Measurements from ENCODE around the gene LRP1B. TPM values are rescaled to one million over a fixed set of nuclear protein-coding genes. Genes with fewer than 3 reads are reported as not detected.
"Not testable (repeated sequence)": the region's sequence is repeated elsewhere in the genome, so short reads cannot be mapped to it uniquely, and the experiment has no call there.

LRP1B gene
- total and polyA plus RNA-seq, 2 donors (not counting 1 experiment from before 2014, with no cell fraction given), result under 0.01 to 0.01 TPM

DNA sequence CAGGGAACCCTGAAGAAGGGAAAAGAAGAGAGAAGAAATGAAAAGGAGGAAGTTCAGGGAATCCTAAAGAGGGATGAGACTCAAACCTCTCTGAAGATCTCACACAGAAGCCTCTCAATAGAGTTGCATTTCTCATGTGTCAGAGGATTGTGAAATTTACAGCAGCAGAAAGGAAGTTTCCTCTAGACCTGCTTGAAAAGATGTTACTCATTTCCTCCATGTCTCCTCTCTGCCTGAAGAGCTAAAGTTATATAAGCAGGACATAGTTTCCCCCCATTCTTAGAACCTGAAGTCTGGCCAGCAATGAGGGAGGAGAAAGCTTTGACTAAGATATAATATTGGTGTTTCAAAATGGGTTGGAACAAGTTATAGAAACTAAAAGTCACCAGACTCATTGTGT lies 1155.6 kb downstream of the LRP1B start:
- Histone ChIP-seq H3K4me2 (ENCODE audit: extremely low read depth, insufficient read depth, low read length) (no peak overlapping the region), H4K20me1 (ENCODE audit: control insufficient read depth, extremely low read depth, insufficient read depth, low read length) (no peaks in the 10 kb centered on the region), H3K27me3 (ENCODE audit: control insufficient read depth, insufficient read depth, low read length) (no peaks in the 10 kb centered on the region), H3K27ac (ENCODE audit: insufficient read depth, low read length) (no peak overlapping the region), H3K9me3 (ENCODE audit: control insufficient read depth, insufficient read depth, low read depth, low read length) (no peaks in the 10 kb centered on the region), H3K79me2 (ENCODE audit: control insufficient read depth, insufficient read depth, low read length) (no peaks in the 10 kb centered on the region), H2AFZ (ENCODE audit: low read length) (no peak overlapping the region), H3K9ac (ENCODE audit: insufficient read depth, low read length) (no peak overlapping the region), H3K4me1 (ENCODE audit: control insufficient read depth, extremely low read depth, insufficient read depth, low read length) (no peaks in the 10 kb centered on the region), H3K36me3 (ENCODE audit: control insufficient read depth, insufficient read depth, low read length) (no peaks in the 10 kb centered on the region), H3K4me3 (replicated peaks in 1 of 4; ENCODE audit: control extremely low read depth in 1 of 4, insufficient read depth in 1 of 4, low read depth in 3 of 4, low read length in 4 of 4) (no peak overlapping the region)
- no peak for TF ChIP-seq EZH2 (IDR thresholded peaks at IDR 0.05; ENCODE audit: low read length, missing control alignments)
- TF ChIP-seq, protein P1, sequence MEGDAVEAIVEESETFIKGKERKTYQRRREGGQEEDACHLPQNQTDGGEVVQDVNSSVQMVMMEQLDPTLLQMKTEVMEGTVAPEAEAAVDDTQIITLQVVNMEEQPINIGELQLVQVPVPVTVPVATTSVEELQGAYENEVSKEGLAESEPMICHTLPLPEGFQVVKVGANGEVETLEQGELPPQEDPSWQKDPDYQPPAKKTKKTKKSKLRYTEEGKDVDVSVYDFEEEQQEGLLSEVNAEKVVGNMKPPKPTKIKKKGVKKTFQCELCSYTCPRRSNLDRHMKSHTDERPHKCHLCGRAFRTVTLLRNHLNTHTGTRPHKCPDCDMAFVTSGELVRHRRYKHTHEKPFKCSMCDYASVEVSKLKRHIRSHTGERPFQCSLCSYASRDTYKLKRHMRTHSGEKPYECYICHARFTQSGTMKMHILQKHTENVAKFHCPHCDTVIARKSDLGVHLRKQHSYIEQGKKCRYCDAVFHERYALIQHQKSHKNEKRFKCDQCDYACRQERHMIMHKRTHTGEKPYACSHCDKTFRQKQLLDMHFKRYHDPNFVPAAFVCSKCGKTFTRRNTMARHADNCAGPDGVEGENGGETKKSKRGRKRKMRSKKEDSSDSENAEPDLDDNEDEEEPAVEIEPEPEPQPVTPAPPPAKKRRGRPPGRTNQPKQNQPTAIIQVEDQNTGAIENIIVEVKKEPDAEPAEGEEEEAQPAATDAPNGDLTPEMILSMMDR (conservative IDR thresholded peaks at IDR 0.05 in 1 of 2, IDR thresholded peaks at IDR 0.05 in 1 of 2; ENCODE audit: low read depth in 1 of 2, low read length in 2 of 2), result no peak
- peak in 1 of 2 donors; percentile 17 for DNase-seq (ENCODE audit: low read depth in 2 of 2)

DNA sequence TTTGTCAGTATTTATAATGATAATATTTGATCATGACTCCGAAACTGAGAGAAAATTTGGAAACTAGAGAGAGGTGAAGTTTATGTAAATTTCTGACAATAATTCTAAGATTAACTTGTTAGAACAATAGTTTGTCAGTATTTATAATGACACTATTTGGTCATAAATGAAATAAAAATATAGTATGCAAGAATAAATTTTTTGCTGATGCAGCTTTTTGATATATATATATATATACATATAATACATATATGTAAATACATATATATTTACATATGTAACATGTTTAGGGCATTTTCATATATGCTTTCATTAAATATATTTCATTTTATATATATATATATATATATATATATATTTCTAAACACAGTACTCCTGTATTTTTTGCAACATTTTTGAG lies 1158.1 kb downstream of the LRP1B start:
- no peak overlapping the region for H3K4me2 ChIP-seq (ENCODE audit: extremely low read depth, insufficient read depth, low read length)
- no peak overlapping the region for H3K27ac ChIP-seq (ENCODE audit: insufficient read depth, low read length)
- H3K36me3 ChIP-seq (ENCODE audit: control insufficient read depth, insufficient read depth, low read length), result no peaks in the 10 kb centered on the region
- no peaks in the 10 kb centered on the region for H3K4me1 ChIP-seq (ENCODE audit: control insufficient read depth, extremely low read depth, insufficient read depth, low read length)
- H3K9ac ChIP-seq (ENCODE audit: insufficient read depth, low read length), result no peak overlapping the region
- no peak overlapping the region for H2AFZ ChIP-seq (ENCODE audit: low read length)
- no peaks in the 10 kb centered on the region for H3K27me3 ChIP-seq (ENCODE audit: control insufficient read depth, insufficient read depth, low read length)
- H4K20me1 ChIP-seq (ENCODE audit: control insufficient read depth, extremely low read depth, insufficient read depth, low read length), result no peaks in the 10 kb centered on the region
- no peak for TF ChIP-seq EZH2 (IDR thresholded peaks at IDR 0.05; ENCODE audit: low read length, missing control alignments)
- TF ChIP-seq, protein P1 (conservative IDR thresholded peaks at IDR 0.05 in 1 of 2, IDR thresholded peaks at IDR 0.05 in 1 of 2; ENCODE audit: low read depth in 1 of 2, low read length in 2 of 2), result no peak
- H3K79me2 ChIP-seq (ENCODE audit: control insufficient read depth, insufficient read depth, low read length), result no peaks in the 10 kb centered on the region
- DNase-seq (ENCODE audit: low read depth in 2 of 2), result no peak
- H3K9me3 ChIP-seq (ENCODE audit: control insufficient read depth, insufficient read depth, low read depth, low read length), result no peaks in the 10 kb centered on the region
- no peak overlapping the region for H3K4me3 ChIP-seq (replicated peaks in 1 of 4; ENCODE audit: control extremely low read depth in 1 of 4, insufficient read depth in 1 of 4, low read depth in 3 of 4, low read length in 4 of 4)

DNA sequence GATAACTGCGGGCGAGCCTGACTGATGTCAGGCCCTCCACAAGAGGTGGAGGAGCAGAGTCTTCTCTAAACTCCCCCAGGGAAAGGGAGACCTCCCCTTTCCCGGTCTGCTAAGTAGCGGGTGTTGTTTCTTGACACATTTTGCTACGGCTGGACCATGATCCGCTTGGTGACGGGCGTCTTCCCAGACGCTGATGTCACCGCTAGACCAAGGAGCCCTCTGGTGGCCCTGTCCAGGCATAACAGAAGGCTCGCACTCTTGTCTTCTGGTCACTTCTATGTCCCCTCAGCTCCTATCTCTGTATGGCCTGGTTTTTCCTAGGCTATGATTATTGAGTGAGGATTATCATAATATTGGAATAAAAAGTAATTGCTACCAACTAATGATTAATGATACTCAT lies 1166.5 kb downstream of the LRP1B start:
- H4K20me1 ChIP-seq (ENCODE audit: control insufficient read depth, extremely low read depth, insufficient read depth, low read length); H3K36me3 ChIP-seq (ENCODE audit: control insufficient read depth, insufficient read depth, low read length); H3K79me2 ChIP-seq (ENCODE audit: control insufficient read depth, insufficient read depth, low read length); H3K4me3 ChIP-seq (replicated peaks in 1 of 4; ENCODE audit: control extremely low read depth in 1 of 4, insufficient read depth in 1 of 4, low read depth in 3 of 4, low read length in 4 of 4); H2AFZ ChIP-seq (ENCODE audit: low read length); H3K27ac ChIP-seq (ENCODE audit: insufficient read depth, low read length); DNase-seq (ENCODE audit: low read depth in 2 of 2); H3K4me1 ChIP-seq (ENCODE audit: control insufficient read depth, extremely low read depth, insufficient read depth, low read length); H3K27me3 ChIP-seq (ENCODE audit: control insufficient read depth, insufficient read depth, low read length); H3K9ac ChIP-seq (ENCODE audit: insufficient read depth, low read length); H3K4me2 ChIP-seq (ENCODE audit: extremely low read depth, insufficient read depth, low read length); H3K9me3 ChIP-seq (ENCODE audit: control insufficient read depth, insufficient read depth, low read depth, low read length): not testable (repeated sequence)

Data from fibroblast of lung (primary cell).